Coronary artery (tissue), 2 donors: Measurements from ENCODE around the gene RBFOX2.

Experiments
- DNase-seq: peaks from one replicate; pipeline ENCODE4 v3.0.0-alpha.2; 2017; ENCODE audit warnings: low spot score
- H3K27ac ChIP-seq, 2 donors: fragments of 200-600 bp; sonication (generic); one replicate each; pipeline ENCODE4 v1.5.1; 2016 to 2019
- H3K4me3 ChIP-seq: fragments of 200-600 bp; sonication (generic); 2 replicates; pipeline ENCODE4 v1.5.1; 2016; ENCODE audit warnings: mild to moderate bottlenecking, moderate library complexity
- CTCF ChIP-seq: fragments of 200-600 bp; sonication (generic); IDR thresholded peaks from one replicate; pipeline ENCODE4 v1.5.1; 2019; ENCODE audit warnings: antibody characterized with exemption

Gene RBFOX2

GRCh38 chr22:35913925-35914324 is 114.7 kb downstream of the RBFOX2 start:
- no peak for DNase-seq
- H3K27ac ChIP-seq = peak overlapping the region; percentile 68 to 83
- H3K4me3 ChIP-seq = peak overlapping the region; percentile 69

GRCh38 chr22:35912658-35913057 is 116.0 kb downstream of the RBFOX2 start:
- H3K4me3 ChIP-seq = no peak overlapping the region
- TF ChIP-seq CTCF = no peak
- no peak overlapping the region for H3K27ac ChIP-seq
- no peak for DNase-seq

More at GRCh38 chr22:35913925-35914324, 114.7 kb downstream of the RBFOX2 start:
- no peak for TF ChIP-seq CTCF

GRCh38 chr22:35911877-35912276 is 116.7 kb downstream of the RBFOX2 start:
- DNase-seq = no peak
- no peak for TF ChIP-seq CTCF
- Histone ChIP-seq H3K4me3 (no peak overlapping the region), H3K27ac (peak overlapping the region in 1 of 2 donors; percentile 43)

GRCh38 chr22:35910926-35911325 is 117.7 kb downstream of the RBFOX2 start:
- Histone ChIP-seq H3K4me3 (no peak overlapping the region), H3K27ac (no peak overlapping the region)
- TF ChIP-seq CTCF = no peak
- no peak for DNase-seq

- DNase-seq = no peak
- Histone ChIP-seq H3K27ac (peak overlapping the region in 1 of 2 donors; percentile 10), H3K4me3 (no peak overlapping the region)
- no peak for TF ChIP-seq CTCF
Observed at GRCh38 chr22:35910003-35910769, 118.4 kb downstream of the RBFOX2 start.

GRCh38 chr22:35905894-35906293 is 122.7 kb downstream of the RBFOX2 start:
- H3K4me3 ChIP-seq = no peak overlapping the region
- no peak for DNase-seq
- TF ChIP-seq CTCF = no peak
- H3K27ac ChIP-seq = no peak overlapping the region

GRCh38 chr22:35904752-35905151 is 123.9 kb downstream of the RBFOX2 start:
- no peak overlapping the region for H3K27ac ChIP-seq
- no peak for TF ChIP-seq CTCF
- no peak for DNase-seq

More at GRCh38 chr22:35904752-35905151, 123.9 kb downstream of the RBFOX2 start:
- no peak overlapping the region for H3K4me3 ChIP-seq
